GM21447 (cell line): ENCODE data around the gene TTI1.
A peak's percentile ranks its signal among the peaks of the same experiment; 100 is the strongest.

Source experiments
- ATAC-seq: cut with Tn5 transposase; IDR thresholded peaks from one replicate; pipeline ENCODE4 v1.9.1; 2021; ENCODE audit not compliant: unreplicated experiment

The TTI1 gene

GRCh38 chr20:38055294-38055693 lies 22.0 kb upstream of the TTI1 start:
- no peak for ATAC-seq

GRCh38 chr20:38054647-38055046 lies 21.4 kb upstream of the TTI1 start:
- no peak for ATAC-seq

GRCh38 chr20:38052870-38053269 lies 19.6 kb upstream of the TTI1 start:
- ATAC-seq, result no peak

- ATAC-seq, result no peak
Measured at GRCh38 chr20:38050686-38051085, 17.4 kb upstream of the TTI1 start.

GRCh38 chr20:38049800-38050199 lies 16.5 kb upstream of the TTI1 start:
- no peak for ATAC-seq

GRCh38 chr20:38046572-38046971 lies 13.3 kb upstream of the TTI1 start:
- ATAC-seq, result no peak

GRCh38 chr20:38044685-38045084 lies 11.4 kb upstream of the TTI1 start:
- no peak for ATAC-seq

GRCh38 chr20:38043512-38044300 lies 10.4 kb upstream of the TTI1 start:
- no peak for ATAC-seq

- ATAC-seq, result no peak
Measured at GRCh38 chr20:38040276-38040675, 7.0 kb upstream of the TTI1 start.

- no peak for ATAC-seq
Measured at GRCh38 chr20:38036366-38036765, 3.1 kb upstream of the TTI1 start.

GRCh38 chr20:38034961-38035360 lies 1.7 kb upstream of the TTI1 start:
- no peak for ATAC-seq

GRCh38 chr20:38034108-38034649 lies 923 bp upstream of the TTI1 start:
- peak; percentile 28 for ATAC-seq

GRCh38 chr20:38032585-38033329 lies 499 bp downstream of the TTI1 start:
- peak; percentile 41 for ATAC-seq

GRCh38 chr20:38031957-38032356 lies 1.3 kb downstream of the TTI1 start:
- no peak for ATAC-seq

- no peak for ATAC-seq
Measured at GRCh38 chr20:38029453-38029852, 3.8 kb downstream of the TTI1 start.

GRCh38 chr20:38024496-38024895 lies 8.8 kb downstream of the TTI1 start:
- ATAC-seq, result no peak

GRCh38 chr20:38023181-38024001 lies 9.9 kb downstream of the TTI1 start:
- no peak for ATAC-seq

- no peak for ATAC-seq
Measured at GRCh38 chr20:38021087-38021772, 12.0 kb downstream of the TTI1 start.

GRCh38 chr20:38018385-38018784 lies 14.9 kb downstream of the TTI1 start:
- no peak for ATAC-seq

GRCh38 chr20:38017959-38018358 lies 15.3 kb downstream of the TTI1 start:
- no peak for ATAC-seq

- ATAC-seq, result no peak
Measured at GRCh38 chr20:38013887-38014286, 19.4 kb downstream of the TTI1 start.
